Testis (tissue), 3 donors: ENCODE results near the gene HIPK2. TPM values are rescaled to one million over a fixed set of nuclear protein-coding genes. Genes with fewer than 3 reads are reported as not detected.

Source experiments
- DNase-seq: peaks from one replicate; pipeline ENCODE4 v3.0.0-alpha.2; 2019
- H3K27ac ChIP-seq, 2 donors: fragments of 200-600 bp; sonication (generic); one replicate each; pipeline ENCODE4 v1.5.1; 2019
- H3K27me3 ChIP-seq: fragments of 200-600 bp; sonication (generic); one replicate; pipeline ENCODE4 v1.5.1; 2019
- H3K36me3 ChIP-seq: fragments of 200-600 bp; sonication (generic); one replicate; pipeline ENCODE4 v1.5.1; 2017; ENCODE audit warnings: low read depth; ENCODE audit errors: missing control alignments
- H3K4me1 ChIP-seq: fragments of 200-600 bp; sonication (generic); one replicate; pipeline ENCODE4 v1.5.1; 2019
- H3K4me3 ChIP-seq, 2 donors: fragments of 200-600 bp; sonication (generic); one replicate each; pipeline ENCODE4 v1.5.1; 2017 to 2019
- H3K9me3 ChIP-seq: fragments of 200-600 bp; sonication (generic); one replicate; pipeline ENCODE4 v1.5.1; 2017
- POLR2A ChIP-seq: fragments of 450-650 bp; IDR thresholded peaks from one replicate; pipeline ENCODE4 v1.6.1; 2017; ENCODE audit warnings: antibody characterized with exemption, mild to moderate bottlenecking, moderate library complexity
- WGBS, 2 donors: methylation state at CpG; one replicate each; pipeline ENCODE4 v1.1.5; 2018; 5-methylcytosine and 5-hydroxymethylcytosine counted together
- intact Hi-C: fragments of 100-400 bp; cut with DNase I; formaldehyde crosslinking; loops from one replicate; pipeline ENCODE4 v1.15.1; 2023; ENCODE audit warnings: low total_unique reads
- polyA plus RNA-seq: library from polyadenylated mRNA; stranded (reverse); fragments of 350-450 nt; fragmentation: Illumina TruSeq; extraction: RNeasy Lipid Tissue Mini Kit (QIAGEN cat#74804); gene quantifications from one replicate; pipeline ENCODE4 v1.2.3, GENCODE V29; 2014; ENCODE audit warnings: low read depth, low replicate concordance; ENCODE audit not compliant: insufficient read depth
- total RNA-seq, 2 donors: library from RNA; depleted of rRNA; stranded (reverse); fragments of >200 nt; gene quantifications; one replicate each; pipeline ENCODE4 v1.2.3, GENCODE V29; 2016
- TF ChIP-seq, protein P1 (sequence below), 3 experiments: fragments of 450-650 bp in 2 of 3; fragments of 200-600 bp in 1 of 3; sonication (generic) in 1 of 3; IDR thresholded peaks; one replicate each; pipeline ENCODE4 v1.5.1; 2016 to 2019; ENCODE audit warnings: antibody characterized with exemption in 3 of 3, mild to moderate bottlenecking in 2 of 3, moderate library complexity in 1 of 3

The HIPK2 gene
- total and polyA plus RNA-seq, 3 donors from 2014 or later = 6.3 to 22.4 (median 17.8) TPM

DNA sequence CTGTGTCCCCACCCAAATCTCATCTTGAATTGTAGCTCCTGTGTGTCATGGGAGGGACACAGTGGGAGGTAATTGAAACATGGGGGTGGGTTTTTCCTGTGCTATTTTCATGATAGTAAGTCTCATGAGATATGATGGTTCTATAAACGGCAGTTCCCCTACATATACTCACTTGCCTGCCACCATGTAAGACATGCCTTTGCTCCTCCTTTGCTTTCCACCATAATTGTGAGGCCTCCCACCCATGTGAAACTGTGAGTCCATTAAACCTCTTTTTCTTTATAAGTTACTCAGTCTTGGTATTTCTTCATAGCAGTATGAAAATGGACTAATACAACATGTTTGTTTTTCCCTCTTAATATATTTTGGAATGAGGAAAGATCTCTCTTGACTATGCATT lies 26.8 kb upstream of the HIPK2 start:
- DNase-seq = no peak
- intact Hi-C loops = no loop called here
- no peaks in the 10 kb centered on the region for H3K27me3 ChIP-seq
- no peak overlapping the region for H3K4me3 ChIP-seq
- 94 to 98% methylated on average over 1 of the region's 1 CpG for WGBS, 2 donors
- H3K4me1 ChIP-seq = no peaks in the 10 kb centered on the region
- no peaks in the 10 kb centered on the region for H3K36me3 ChIP-seq
- no peaks in the 10 kb centered on the region for H3K9me3 ChIP-seq
- TF ChIP-seq, protein P1, sequence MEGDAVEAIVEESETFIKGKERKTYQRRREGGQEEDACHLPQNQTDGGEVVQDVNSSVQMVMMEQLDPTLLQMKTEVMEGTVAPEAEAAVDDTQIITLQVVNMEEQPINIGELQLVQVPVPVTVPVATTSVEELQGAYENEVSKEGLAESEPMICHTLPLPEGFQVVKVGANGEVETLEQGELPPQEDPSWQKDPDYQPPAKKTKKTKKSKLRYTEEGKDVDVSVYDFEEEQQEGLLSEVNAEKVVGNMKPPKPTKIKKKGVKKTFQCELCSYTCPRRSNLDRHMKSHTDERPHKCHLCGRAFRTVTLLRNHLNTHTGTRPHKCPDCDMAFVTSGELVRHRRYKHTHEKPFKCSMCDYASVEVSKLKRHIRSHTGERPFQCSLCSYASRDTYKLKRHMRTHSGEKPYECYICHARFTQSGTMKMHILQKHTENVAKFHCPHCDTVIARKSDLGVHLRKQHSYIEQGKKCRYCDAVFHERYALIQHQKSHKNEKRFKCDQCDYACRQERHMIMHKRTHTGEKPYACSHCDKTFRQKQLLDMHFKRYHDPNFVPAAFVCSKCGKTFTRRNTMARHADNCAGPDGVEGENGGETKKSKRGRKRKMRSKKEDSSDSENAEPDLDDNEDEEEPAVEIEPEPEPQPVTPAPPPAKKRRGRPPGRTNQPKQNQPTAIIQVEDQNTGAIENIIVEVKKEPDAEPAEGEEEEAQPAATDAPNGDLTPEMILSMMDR (IDR thresholded peaks at IDR 0.05) = no peak
- no peak for TF ChIP-seq POLR2A
- H3K27ac ChIP-seq = no peak overlapping the region

GRCh38 chr7:139799586-139799985 lies 21.8 kb upstream of the HIPK2 start:
- no peaks in the 10 kb centered on the region for H3K27me3 ChIP-seq
- TF ChIP-seq, protein P1 (IDR thresholded peaks at IDR 0.05) = no peak
- TF ChIP-seq POLR2A = no peak
- no peaks in the 10 kb centered on the region for H3K9me3 ChIP-seq
- no peaks in the 10 kb centered on the region for H3K4me1 ChIP-seq
- H3K27ac ChIP-seq = no peak overlapping the region
- no peaks in the 10 kb centered on the region for H3K36me3 ChIP-seq
- 81 to 83% methylated on average over 2 of the region's 2 CpGs for WGBS, 2 donors
- intact Hi-C loops = no loop called here
- no peak overlapping the region for H3K4me3 ChIP-seq
- no peak for DNase-seq

- intact Hi-C loops = no loop called here
- WGBS, 2 donors = 87 to 92% methylated on average over 4 of the region's 4 CpGs
- TF ChIP-seq, protein P1 (IDR thresholded peaks at IDR 0.05) = no peak
- TF ChIP-seq POLR2A = no peak
- Histone ChIP-seq H3K27me3 (no peaks in the 10 kb centered on the region), H3K36me3 (no peaks in the 10 kb centered on the region), H3K27ac (no peak overlapping the region), H3K4me1 (no peaks in the 10 kb centered on the region), H3K9me3 (no peaks in the 10 kb centered on the region), H3K4me3 (no peak overlapping the region)
- no peak for DNase-seq
Measured at GRCh38 chr7:139798892-139799291, 21.1 kb upstream of the HIPK2 start.

GRCh38 chr7:139798221-139798620 lies 20.4 kb upstream of the HIPK2 start:
- no peaks in the 10 kb centered on the region for H3K36me3 ChIP-seq
- TF ChIP-seq POLR2A = no peak
- TF ChIP-seq, protein P1 (IDR thresholded peaks at IDR 0.05) = no peak
- H3K27ac ChIP-seq = no peak overlapping the region
- 42 to 56% methylated on average over 10 of the region's 10 CpGs for WGBS, 2 donors
- no peaks in the 10 kb centered on the region for H3K27me3 ChIP-seq
- H3K4me3 ChIP-seq = no peak overlapping the region
- no peaks in the 10 kb centered on the region for H3K9me3 ChIP-seq
- intact Hi-C loops = no loop called here
- DNase-seq = no peak
- no peaks in the 10 kb centered on the region for H3K4me1 ChIP-seq

DNA sequence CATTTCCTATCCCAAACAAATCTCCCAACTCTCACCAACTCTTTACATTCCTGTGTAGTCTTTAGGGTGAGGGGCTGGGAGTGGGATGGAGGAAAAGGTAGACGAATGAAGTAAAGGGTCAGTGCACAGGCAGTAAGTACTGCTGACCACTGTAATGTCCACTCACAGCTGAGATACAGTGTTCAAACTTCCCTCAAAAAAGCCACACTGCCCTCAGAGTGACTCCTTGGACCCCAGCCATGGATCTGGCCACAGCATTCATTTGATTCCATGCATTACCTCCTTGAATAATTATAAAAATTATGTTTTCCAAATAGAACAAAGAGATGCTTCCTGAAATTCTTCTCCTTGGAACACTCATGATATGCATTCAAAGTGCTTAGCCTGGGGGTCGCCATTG lies 19.8 kb upstream of the HIPK2 start:
- Histone ChIP-seq H3K27me3 (no peaks in the 10 kb centered on the region), H3K4me1 (no peaks in the 10 kb centered on the region), H3K27ac (no peak overlapping the region), H3K9me3 (no peaks in the 10 kb centered on the region), H3K4me3 (no peak overlapping the region), H3K36me3 (no peaks in the 10 kb centered on the region)
- intact Hi-C loops = no loop called here
- no peak for DNase-seq
- WGBS, 2 donors = 73 to 74% methylated on average over 2 of the region's 2 CpGs
- TF ChIP-seq, protein P1 (IDR thresholded peaks at IDR 0.05) = no peak
- no peak for TF ChIP-seq POLR2A
